HG02623 (cell line): ENCODE data around the gene PLA2G2F.

ENCODE experiments used
- ATAC-seq: cut with Tn5 transposase; IDR thresholded peaks from one replicate; pipeline ENCODE4 v1.9.1; 2021; ENCODE audit warnings: moderate library complexity; ENCODE audit not compliant: unreplicated experiment

The PLA2G2F gene, protein sequence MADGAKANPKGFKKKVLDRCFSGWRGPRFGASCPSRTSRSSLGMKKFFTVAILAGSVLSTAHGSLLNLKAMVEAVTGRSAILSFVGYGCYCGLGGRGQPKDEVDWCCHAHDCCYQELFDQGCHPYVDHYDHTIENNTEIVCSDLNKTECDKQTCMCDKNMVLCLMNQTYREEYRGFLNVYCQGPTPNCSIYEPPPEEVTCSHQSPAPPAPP

DNA sequence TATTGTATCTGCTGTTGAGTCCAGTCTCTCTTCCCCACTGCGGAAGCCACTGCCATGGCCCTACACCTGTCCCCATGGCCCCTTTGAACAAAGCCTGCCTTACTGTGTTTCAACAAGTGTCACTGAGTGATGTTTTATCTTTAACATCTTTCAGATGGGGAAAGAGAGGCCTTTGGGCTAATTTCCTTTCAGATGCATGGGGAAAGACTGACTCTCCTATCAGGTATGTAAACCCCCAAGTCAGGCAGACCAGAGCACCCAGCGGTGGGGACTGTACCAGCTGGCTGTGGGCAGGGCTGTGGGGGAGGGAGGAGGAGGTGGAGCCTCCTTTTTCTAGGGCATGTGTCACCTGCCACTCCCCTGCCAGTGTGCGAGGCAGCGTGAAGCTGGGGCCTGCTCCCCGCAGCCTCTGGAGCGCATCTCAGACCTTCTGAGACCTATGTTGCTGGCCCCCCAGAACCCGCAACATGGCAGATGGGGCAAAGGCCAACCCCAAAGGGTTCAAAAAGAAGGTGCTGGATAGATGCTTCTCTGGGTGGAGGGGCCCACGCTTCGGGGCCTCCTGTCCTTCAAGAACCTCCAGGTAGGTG is at the start of gene PLA2G2F:
PLA2G2F (plus strand) TSS at position 363 of the 590 bp plus-strand sequence; CDS start at position 468, 105 bp downstream.
- no peak for ATAC-seq

DNA sequence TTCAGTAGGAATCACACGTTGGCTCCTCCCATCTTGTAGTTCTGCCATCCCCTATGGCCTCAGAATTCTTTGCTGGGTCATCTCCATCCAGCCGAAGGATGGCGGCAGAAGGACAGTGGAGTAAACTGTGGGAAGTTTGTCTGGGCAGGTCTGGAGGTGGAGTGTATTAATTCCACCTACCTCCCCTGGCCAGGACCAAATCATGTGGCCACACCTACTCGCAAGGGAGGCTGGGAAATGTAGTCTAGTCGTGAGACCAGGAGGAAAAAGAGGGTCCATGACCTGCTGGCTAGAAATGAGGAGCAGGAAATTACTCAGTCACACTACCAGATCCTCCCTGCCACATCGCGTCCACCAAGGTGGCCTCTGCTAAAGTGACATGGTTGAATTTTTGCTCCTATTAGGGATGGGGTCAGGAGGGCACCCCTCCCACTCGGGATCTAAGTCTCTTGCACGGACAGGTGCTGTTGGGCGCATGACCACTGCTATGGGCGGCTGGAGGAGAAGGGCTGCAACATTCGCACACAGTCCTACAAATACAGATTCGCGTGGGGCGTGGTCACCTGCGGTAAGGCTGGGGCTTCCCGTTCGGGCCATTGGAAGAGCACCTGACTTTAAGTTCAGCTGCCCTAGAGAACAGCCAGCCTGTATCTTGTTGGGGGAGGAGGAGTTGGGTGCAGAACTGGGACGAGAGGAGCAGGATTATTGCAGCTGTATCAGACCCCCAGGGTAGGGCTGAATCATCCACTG is 49.6 kb upstream of the PLA2G2F start:
- no peak for ATAC-seq

DNA sequence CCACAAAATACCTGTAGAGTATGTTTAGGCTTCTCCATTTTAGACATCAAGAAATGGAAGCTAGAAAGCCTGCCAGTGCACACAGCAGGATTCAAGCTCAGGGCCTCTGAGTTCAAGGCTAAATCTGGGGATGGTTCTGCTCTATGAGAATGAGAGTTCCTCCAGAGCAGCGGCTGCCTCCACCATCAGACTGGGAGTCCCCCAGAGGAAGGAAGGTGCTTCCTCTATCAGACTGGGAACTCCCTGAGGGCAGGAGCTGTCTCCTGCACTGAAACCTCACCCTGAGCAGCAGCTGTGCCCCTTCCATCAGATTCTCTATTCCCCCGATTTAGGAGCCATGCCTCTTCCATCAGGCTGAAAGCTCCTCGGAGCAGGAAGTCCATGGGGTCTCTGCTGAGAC is 49.0 kb upstream of the PLA2G2F start:
- ATAC-seq: no peak

DNA sequence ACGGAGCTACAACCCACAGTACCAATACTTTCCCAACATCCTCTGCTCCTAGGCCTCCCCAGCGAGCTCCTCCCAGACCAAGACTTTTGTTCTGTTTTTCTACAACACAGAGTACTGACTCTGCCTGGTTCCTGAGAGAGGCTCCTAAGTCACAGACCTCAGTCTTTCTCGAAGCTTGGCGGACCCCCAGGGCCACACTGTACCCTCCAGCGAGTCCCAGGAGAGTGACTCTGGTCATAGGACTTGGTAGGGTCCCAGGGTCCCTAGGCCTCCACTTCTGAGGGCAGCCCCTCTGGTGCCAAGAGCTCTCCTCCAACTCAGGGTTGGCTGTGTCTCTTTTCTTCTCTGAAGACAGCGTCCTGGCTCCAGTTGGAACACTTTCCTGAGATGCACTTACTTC is 48.5 kb upstream of the PLA2G2F start:
- no peak for ATAC-seq

DNA sequence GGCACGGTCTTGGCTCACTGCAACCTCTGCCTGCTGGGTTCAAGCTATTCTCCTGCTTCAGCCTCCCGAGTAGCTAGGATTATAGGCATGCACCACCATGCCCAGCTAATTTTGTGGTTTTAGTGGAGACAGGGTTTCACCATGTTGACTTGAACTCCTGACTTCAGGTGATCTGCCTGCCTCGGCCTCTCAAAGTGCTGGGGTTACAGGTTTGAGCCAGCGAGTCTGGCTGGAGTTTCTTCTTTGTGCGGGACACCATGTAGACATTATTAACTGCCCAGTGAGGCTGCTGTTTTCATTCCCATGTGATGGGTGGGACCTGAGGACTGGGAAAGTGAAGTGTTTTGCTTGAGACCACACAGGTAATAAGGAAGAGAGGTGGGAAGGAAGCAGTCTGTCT is 45.8 kb upstream of the PLA2G2F start:
- no peak for ATAC-seq

DNA sequence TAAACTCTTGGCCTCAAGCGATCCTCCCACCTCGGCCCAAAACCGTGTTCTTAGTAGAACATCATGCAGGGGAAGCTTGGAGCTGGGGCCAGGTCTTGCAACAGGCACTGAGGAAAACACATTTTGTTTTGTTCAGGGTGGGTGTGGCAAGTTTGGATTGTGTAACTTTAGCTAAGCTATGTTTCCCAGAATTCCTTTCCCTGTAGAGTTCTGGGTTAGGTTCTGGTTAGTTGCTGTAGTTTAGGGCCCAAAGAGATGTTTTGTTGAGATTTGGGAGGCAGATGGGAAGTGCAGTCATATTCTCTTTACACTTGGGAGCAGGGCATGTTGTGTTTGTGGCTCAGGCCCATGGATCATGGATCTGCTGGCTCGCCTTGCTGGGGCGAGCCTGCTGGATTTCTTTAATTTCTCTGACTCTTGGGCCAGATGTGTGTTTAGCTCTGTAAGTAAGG is 45.2 kb upstream of the PLA2G2F start:
- ATAC-seq: no peak

DNA sequence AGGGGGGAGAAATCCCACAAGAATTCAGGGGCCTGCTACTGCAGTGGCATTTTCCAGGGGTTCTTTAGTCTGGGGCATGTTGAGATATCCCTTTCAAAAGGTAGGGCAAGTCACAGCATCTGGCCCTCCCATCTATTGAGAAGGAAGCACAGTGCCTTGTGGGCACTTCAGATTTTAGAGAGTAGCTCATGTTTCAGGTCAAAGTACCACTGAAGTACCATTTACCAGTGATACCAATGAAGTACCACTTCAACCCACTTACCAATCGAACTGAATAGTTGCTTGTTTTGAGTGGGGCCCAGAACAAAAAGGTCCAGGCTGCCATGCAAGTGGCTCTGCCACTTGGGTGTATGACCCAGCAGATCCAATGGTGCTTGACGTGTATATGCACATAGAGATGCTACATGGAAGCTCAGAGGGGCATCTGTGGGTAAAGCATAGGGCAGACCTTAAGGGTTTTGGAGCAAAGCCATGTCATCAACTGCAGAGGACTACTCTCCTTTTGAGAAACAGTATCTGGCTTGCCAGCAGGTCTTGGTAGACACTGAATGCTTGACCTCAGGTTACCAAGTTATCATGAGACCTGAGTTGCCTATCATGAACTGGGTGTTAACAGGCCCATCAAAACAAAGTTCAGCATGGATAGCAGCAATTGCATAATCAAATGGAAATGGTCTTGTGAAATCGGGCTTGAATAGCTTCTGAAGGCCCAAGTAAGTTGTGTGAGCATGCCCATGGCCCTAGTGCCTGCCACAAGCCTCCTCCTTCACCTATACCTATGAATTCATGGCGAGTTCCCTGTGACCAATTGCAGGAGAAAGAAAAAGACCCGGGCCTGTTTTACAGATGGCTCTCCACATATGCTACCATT is 43.3 kb upstream of the PLA2G2F start:
- no peak for ATAC-seq

DNA sequence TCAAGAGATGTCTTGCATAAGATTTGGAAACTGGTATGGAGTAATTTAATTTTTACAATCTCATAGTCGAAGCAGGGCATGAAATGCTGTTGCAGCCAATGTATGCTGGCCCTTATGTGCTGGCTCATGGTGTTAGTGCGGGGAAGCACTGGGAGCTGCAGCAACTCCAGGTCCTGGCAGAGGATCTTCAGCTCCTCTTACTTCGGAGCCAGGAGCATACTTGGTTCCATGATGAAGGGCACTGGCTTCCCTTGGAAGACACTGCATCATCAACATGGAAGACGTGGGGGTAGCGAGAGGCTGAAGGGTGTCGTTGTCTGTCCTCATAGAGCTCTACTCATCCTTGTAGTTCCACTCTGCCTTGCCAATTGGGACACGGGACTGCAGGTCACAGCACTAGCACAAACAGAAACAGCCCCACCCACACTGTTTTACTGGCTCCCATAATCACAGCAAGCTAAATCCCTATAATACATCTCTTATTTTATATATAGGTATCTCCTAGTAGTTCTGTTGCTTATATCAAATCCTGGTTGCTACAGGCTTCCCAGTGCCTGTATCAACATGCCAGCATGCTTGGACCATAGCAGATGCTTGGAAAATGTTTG is 42.2 kb upstream of the PLA2G2F start:
- ATAC-seq: no peak

DNA sequence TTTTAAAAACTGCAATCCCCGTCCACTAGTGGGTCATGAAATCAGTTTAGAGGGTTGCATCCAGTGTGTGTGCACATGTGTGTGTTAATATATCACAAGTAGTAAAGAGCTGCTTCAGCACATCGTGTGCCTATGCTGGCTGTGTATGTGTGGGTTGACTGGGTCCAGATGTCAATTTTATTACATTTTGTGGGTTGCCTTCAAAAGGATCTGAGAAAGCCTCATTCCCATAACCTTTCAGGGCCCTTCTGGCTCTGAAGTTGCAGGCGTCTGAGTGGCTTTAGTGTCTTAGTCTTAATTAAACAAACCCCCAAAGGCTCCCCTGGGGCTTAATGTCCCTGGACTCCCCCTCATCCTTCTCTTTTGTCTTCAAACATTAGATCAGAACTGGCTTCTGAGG is 39.6 kb upstream of the PLA2G2F start:
- ATAC-seq: no peak

DNA sequence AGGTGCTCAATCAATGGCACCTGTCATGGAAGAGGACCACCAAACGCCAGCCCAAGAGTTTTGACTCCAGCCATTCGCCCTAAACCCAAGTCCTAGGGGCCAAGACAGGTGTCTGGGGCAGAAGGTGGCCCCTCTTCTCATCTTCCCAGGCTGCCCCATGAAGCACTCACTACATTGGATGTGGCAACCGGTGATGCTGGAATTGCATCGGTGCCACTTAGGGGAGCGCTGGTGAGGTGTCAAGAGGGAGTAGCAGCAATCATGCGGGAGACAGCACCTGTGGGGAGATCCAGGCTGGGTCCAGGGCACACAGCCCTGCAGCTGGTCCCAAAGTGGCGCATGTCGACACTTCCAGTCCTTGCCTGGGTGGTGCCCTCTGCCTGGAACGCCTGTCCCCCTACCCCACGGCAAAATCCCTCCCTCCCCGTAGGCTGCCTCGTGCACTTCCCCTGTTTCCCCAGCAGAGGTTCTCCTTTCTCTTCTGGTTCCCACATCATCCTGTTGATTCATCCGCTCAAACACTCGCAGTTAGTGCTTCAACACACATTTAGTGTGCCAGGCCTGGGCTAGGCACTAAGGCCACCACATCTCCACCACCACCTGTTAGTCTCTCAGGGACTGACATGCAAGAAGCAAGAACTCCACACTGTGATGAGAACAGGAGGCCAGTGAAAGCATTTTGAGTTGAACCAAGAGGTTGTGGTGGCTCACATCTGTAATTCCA is 38.3 kb upstream of the PLA2G2F start:
- ATAC-seq: no peak

DNA sequence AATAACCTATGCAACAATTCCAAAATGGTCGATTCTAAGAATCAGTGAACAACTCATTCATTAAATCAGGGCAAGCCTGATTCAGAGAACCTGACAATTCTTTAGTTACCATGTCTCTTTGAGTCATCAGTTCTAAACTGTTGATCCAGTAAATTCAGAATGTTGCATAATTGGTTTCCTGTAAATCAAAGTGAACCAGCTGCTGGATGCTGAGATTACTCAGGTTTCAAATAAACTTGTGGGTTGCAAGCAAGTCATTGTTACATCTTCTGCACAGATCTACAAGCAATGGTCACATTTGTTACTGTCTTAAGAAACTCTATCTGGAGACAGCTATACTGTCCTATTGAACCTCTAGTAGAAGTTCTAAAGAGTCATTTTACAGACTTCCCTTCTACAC is 36.2 kb upstream of the PLA2G2F start:
- no peak for ATAC-seq

DNA sequence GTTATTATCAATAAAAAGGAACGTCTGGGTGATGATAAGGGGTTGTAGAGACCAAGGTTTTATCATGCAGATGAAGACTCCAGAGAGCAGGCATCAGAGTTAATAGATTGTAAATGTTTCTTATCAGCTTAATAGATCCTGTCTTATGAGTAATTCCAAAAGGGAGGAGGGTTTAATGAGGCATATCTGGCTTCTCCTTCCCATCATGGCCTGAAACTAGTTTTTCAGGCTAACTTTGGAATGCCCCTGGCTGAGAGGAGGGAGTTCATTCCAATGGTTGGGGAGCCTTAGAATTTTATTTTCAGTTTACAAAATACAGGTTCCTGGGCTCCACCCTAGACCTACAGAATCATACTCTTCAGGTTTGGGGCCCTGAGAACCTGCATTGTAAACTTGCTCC is 33.3 kb upstream of the PLA2G2F start:
- no peak for ATAC-seq

DNA sequence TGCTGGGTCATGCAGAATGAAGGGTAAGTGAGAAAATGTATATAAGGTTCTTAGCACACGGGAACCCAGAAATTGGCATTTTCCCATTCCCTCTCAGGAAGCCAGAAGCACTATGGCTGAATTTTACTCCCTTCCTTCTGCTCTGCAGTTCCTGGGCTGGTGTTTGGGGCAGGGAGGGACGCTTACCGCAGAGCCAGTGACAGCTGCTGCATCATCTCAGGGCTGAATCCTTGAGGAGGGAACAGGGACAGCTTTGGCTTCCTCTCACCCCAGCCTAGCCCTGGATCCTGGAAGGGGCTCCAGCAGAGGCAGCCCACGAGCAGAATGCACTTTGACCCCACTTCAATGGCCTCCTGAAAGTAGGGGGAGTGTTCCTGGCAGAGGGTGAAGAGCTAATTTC is 31.8 kb upstream of the PLA2G2F start:
- no peak for ATAC-seq

DNA sequence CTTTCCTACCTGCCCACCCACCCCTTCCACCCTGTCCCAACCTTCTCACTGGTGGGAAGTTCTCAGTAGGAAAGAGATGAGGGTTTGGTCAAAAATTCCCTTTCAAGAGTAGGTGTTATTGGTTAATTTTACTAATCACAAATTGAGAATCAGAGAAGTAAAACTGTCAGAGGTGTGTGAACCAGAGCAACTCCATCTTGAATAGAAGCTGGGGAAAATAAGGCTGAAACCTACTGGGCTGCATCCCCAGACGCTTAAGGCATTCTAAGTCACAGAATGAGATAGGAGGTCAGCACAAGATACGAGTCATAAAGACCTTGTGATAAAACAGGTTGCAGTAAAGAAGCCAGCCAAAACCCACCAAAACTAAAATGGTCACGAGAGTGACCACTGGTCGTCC is 31.3 kb upstream of the PLA2G2F start:
- ATAC-seq: no peak

DNA sequence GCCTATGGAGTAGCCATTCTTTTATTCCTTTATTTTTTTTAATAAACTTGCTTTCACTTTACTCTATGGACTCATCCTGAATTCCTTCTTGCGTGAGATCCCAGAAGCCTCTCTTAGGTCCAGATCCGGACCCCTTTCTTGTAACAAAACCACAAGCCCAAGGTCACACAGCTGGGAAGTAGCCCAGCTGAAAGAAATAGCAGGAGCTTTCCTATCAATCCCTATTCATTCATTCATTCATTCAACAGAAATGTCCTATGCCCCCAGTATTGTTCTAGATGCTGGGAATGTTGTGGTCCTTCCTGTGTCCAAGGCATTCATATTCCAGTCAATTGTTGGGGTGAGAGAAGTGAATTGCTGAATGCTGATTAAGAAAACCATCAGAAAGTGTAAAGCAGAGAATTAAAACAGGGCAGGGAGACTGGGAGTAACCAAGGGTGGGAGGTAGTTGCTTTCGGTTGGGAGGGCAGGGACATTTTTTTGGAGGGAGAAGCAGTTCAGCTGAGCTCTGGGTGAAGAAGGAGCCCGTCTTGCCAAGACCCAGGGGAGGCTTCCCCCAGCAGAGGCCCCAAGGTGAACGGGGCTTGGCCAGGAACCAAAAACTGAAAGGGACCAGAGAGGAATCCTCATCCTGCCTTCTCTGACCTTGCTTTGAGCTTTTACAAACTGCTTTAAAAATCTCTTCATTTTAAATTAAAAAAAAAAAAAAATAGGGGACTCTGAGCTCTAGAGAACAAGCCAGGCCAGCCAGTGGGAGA is 30.6 kb upstream of the PLA2G2F start:
- no peak for ATAC-seq

DNA sequence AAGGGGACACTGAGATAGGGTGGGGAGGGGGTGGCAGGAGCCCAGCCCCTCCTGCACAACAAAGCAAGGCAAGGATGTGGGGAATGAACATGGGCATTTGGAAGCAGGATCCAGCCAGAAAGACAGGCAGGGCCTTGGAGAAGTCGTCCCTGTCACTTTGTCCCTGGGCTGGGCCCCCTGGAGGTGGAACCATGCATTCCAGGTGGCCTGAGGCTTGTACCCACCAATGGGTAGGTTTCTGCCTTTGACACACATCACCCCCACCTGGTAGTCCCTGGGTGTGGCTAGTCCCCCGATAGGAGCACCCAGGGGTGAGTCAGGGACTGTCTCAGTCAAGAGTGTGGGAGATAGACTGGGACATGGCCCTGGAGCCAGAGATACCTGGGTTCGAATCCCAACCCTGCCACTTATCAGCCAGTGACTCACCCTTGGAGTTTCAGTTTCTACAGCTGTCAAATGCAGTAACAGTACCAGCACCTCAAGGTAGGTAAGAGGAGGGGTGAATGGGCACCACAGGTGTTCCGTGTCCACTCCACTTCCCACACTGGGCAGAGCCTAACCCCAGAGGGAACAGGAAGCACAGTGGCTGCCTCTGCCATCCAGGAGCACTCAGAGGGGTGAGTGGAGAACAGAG is 29.8 kb upstream of the PLA2G2F start:
- no peak for ATAC-seq

DNA sequence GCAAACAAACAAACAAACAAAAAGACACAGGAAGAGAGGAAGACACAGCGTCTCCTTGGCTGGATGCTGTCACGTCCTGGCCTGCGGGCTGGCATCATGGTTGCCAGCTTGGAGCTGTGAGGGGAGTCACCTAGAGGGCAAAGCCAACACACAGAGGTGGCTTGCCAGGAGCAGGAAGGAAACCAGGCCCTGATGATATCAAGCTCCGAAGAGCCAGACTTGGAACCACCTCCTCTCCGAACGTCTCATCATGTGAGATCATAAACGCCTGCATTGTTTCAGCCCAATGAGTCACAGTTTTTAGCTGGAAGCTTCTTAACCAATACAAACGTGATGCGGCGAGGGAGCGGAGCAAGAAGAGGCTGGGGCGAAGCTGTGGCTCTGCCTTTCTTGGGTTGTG is 28.4 kb upstream of the PLA2G2F start:
- no peak for ATAC-seq

DNA sequence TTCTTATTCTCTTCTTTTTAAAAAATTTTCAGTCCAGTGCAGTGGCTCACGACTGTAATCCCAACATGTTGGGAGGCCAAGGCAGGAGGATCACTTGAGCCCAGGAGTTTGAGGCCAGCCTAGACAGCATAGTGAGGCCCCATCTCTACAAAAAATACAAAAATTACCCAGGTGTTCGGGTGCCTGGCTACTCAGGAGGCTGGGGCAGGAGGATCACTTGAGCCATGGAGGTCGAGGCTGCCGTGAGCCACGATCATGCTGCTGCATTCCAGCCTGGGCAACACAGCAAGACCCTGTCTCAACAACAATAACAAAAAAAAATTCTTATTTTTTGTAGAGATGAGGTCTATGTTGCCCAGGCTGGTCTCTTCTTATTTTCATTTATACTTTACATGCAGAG is 27.7 kb upstream of the PLA2G2F start:
- no peak for ATAC-seq
